PC-3 (cell line): Measurements from ENCODE around the gene TANK. TPM values are rescaled to one million over a fixed set of nuclear protein-coding genes. Genes with fewer than 3 reads are reported as not detected.

Source experiments
- ATAC-seq: fragments of 200-7000 bp; cut with Tn5 transposase; 2 replicates; pipeline ENCODE4 v1.9.1; 2020; ENCODE audit warnings: mild to moderate bottlenecking, moderate library complexity
- Bru-seq: library from RNA; stranded (reverse); fragments of 400-500 nt; gene quantifications from one replicate; lab custom pipeline; 2021; lab: Mats Ljungman, UMichigan
- BruChase-seq, 2 experiments: library from RNA; stranded (reverse); fragments of 400-500 nt; gene quantifications; one replicate each; lab custom pipeline; 2021; lab: Mats Ljungman, UMichigan
- BruUV-seq: library from RNA; stranded (reverse); fragments of 400-500 nt; replicated peaks from 2 replicates; lab custom pipeline; 2021; lab: Mats Ljungman, UMichigan
- CTCF ChIA-PET: fragments of 300-600 bp; sonication (Branson Sonifier 250); formaldehyde crosslinking; loops from one replicate; lab custom pipeline; 2022; ENCODE audit warnings: antibody characterized with exemption; lab: Charles Lee
- POLR2A ChIA-PET: fragments of 300-600 bp; sonication (Branson Sonifier 250); formaldehyde crosslinking; loops from one replicate; lab custom pipeline; 2022; ENCODE audit warnings: antibody characterized with exemption; ENCODE audit not compliant: unreplicated experiment; lab: Charles Lee
- DNase-seq: peaks from one replicate; pipeline ENCODE4 v3.0.0-alpha.2; 2015
- H2AFZ ChIP-seq: fragments of 300-600 bp; sonication (generic); 2 replicates; pipeline ENCODE4 v1.6.0; 2016; ENCODE audit warnings: antibody characterized with exemption, low read length
- H3F3A ChIP-seq: fragments of 300-600 bp; sonication (generic); one replicate; pipeline ENCODE4 v1.6.0; 2017; ENCODE audit warnings: antibody characterized with exemption, low read length, control low read depth, mild to moderate bottlenecking; ENCODE audit not compliant: unreplicated experiment
- H3K27ac ChIP-seq: fragments of 300-600 bp; sonication (generic); 2 replicates; pipeline ENCODE4 v1.5.1; 2016; ENCODE audit warnings: mild to moderate bottlenecking, low read length
- H3K27me3 ChIP-seq: fragments of 300-600 bp; sonication (generic); 2 replicates; pipeline ENCODE4 v1.6.1; 2016; ENCODE audit warnings: low read length, mixed read lengths
- H3K36me3 ChIP-seq: fragments of 300-600 bp; sonication (generic); 2 replicates; pipeline ENCODE4 v1.6.1; 2016; ENCODE audit warnings: low read depth, mixed run types, low read length, mixed read lengths
- H3K4me1 ChIP-seq: fragments of 300-600 bp; sonication (generic); 2 replicates; pipeline ENCODE4 v1.5.1; 2016; ENCODE audit warnings: low read length; ENCODE audit not compliant: insufficient read depth
- H3K4me2 ChIP-seq: fragments of 300-600 bp; sonication (generic); 2 replicates; pipeline ENCODE4 v1.6.0; 2016; ENCODE audit warnings: low read length
- H3K4me3 ChIP-seq: fragments of 300-600 bp; sonication (generic); 2 replicates; pipeline ENCODE4 v1.5.1; 2016; ENCODE audit warnings: mild to moderate bottlenecking, low read length, mixed read lengths
- H3K79me2 ChIP-seq: fragments of 300-600 bp; sonication (generic); 2 replicates; pipeline ENCODE4 v1.6.1; 2017; ENCODE audit warnings: low read length, mixed read lengths
- H3K9ac ChIP-seq: fragments of 300-600 bp; sonication (generic); 2 replicates; pipeline ENCODE4 v1.6.0; 2016; ENCODE audit warnings: mild to moderate bottlenecking, low read length
- H3K9me2 ChIP-seq: fragments of 300-600 bp; sonication (generic); replicated peaks from 2 replicates; pipeline ENCODE4 v1.6.1; 2016; ENCODE audit warnings: mixed run types, low read length, mixed read lengths
- H3K9me3 ChIP-seq: fragments of 300-600 bp; sonication (generic); 2 replicates; pipeline ENCODE4 v1.6.1; 2016; ENCODE audit warnings: low read length, mixed read lengths
- H4K20me1 ChIP-seq: fragments of 300-600 bp; sonication (generic); 2 replicates; pipeline ENCODE4 v1.6.1; 2016; ENCODE audit warnings: low read length, mixed read lengths
- CTCF ChIP-seq: fragments of 300-600 bp; sonication (generic); conservative IDR thresholded peaks from 2 replicates; pipeline ENCODE4 v1.5.1; 2017; ENCODE audit warnings: antibody characterized with exemption, low read depth, mild to moderate bottlenecking, low read length
- EZH2 ChIP-seq: fragments of 300-600 bp; sonication (generic); IDR thresholded peaks from one replicate; pipeline ENCODE4 v1.6.1; 2017; ENCODE audit warnings: antibody characterized with exemption, mild to moderate bottlenecking, low read length; ENCODE audit not compliant: unreplicated experiment
- EZH2phosphoT487 ChIP-seq: fragments of 300-600 bp; sonication (generic); IDR thresholded peaks from 2 replicates; pipeline ENCODE4 v1.6.1; 2018; ENCODE audit warnings: mild to moderate bottlenecking, antibody characterized with exemption, low read length, borderline replicate concordance
- intact Hi-C: fragments of 100-400 bp; cut with micrococcal nuclease; formaldehyde crosslinking; loops from 2 replicates; pipeline ENCODE4 v1.9.0; 2023
- long read RNA-seq: library from polyadenylated mRNA; unstranded; transcript quantifications from one replicate; pipeline ENCODE4 v2.0.0, GENCODE V29; 2021; ENCODE audit not compliant: unreplicated experiment
- total RNA-seq: library from RNA; depleted of rRNA; stranded (reverse); fragments of >200 nt; gene quantifications from 2 replicates; pipeline ENCODE4 v1.2.3, GENCODE V29; 2014; rRNA removed

TANK gene
- total RNA-seq (22.2 and 23.7 TPM in 2 replicates), Bru-seq, nascent RNA (percentile 80 among the genes with signal in this experiment), BruChase-seq, experiment 1, labeled RNA remaining after a 6-hour chase (percentile 71 among the genes with signal in this experiment), BruChase-seq, experiment 2, labeled RNA remaining after a 2-hour chase (percentile 79 among the genes with signal in this experiment)
- long read RNA-seq, transcript TANK-202 (8 exons, 2,171 nt), result major isoform, 34 of 76 reads
- long read RNA-seq, partial matches to known transcripts, result 8 of 76 reads
- long read RNA-seq, other reads (novel, unspliced or antisense), result 32 of 76 reads

- TSS peak; percentile 98 for BruUV-seq
- intact Hi-C loops, result loop anchor here (1.0 to 10.0 kb wide), 4 partner anchors 37 to 96 kb away; no protein-coding TSS in a partner anchor
Observed at GRCh38 chr2:161160226-161161073, at the start of gene TANK. TANK (plus strand) TSS chr2:161160428; CDS start chr2:161179663, 19,235 bp downstream.

GRCh38 chr2:161111531-161111930 is 48.7 kb upstream of the TANK start:
- Histone ChIP-seq H3K27me3 (no peaks in the 10 kb centered on the region), H2AFZ (no peak overlapping the region), H3K4me3 (no peak overlapping the region), H3K9ac (no peak overlapping the region), H3K4me1 (no peaks in the 10 kb centered on the region), H3F3A (no peaks in the 10 kb centered on the region), H3K9me3 (no peaks in the 10 kb centered on the region), H3K4me2 (no peak overlapping the region), H3K36me3 (no peaks in the 10 kb centered on the region), H3K27ac (no peak overlapping the region), H3K9me2 (no peaks in the 10 kb centered on the region), H4K20me1 (no peaks in the 10 kb centered on the region), H3K79me2 (no peaks in the 10 kb centered on the region)
- intact Hi-C loops, result no loop called here
- ATAC-seq (no peak), DNase-seq (no peak)
- POLR2A ChIA-PET, result no interaction called here
- no peak for TF ChIP-seq CTCF
- no peak for TF ChIP-seq EZH2phosphoT487
- no peak for TF ChIP-seq EZH2
- CTCF ChIA-PET, result no interaction called here
- no TSS peak for BruUV-seq

More at GRCh38 chr2:161160226-161161073, at the start of gene TANK:
- peak within 1 kb of the TSS; percentile 95 for H3K4me2 ChIP-seq
- TF ChIP-seq EZH2, result no peak
- TF ChIP-seq CTCF, result no peak
- no peak for TF ChIP-seq EZH2phosphoT487
- H3F3A ChIP-seq, result no peaks in the 10 kb centered on the region
- peak within 1 kb of the TSS; percentile 86 for H3K27ac ChIP-seq
- no peaks in the 10 kb centered on the region for H3K27me3 ChIP-seq
- H3K9me2 ChIP-seq, result no peaks in the 10 kb centered on the region
- peak; percentile 93 for ATAC-seq
- peak within 1 kb of the TSS; percentile 87 for H3K4me3 ChIP-seq
- peak within 1 kb of the TSS; percentile 92 for H2AFZ ChIP-seq
- ChIA-PET CTCF (no interaction called here), POLR2A (no interaction called here)
- H3K4me1 ChIP-seq, result peaks cover 18% of the 10 kb centered on the region
- peaks cover 18% of the 10 kb centered on the region for H3K36me3 ChIP-seq
- peaks cover 44% of the 10 kb centered on the region for H3K79me2 ChIP-seq
- H3K9me3 ChIP-seq, result no peaks in the 10 kb centered on the region
- peak; percentile 92 for DNase-seq
- H3K9ac ChIP-seq, result peak within 1 kb of the TSS; percentile 95
- H4K20me1 ChIP-seq, result peaks cover 11% of the 10 kb centered on the region; the same call in 1 of the 2 replicates
